Globus pallidus (tissue), 1 donor: ENCODE data around the gene ACOX2.

Experiments used
- DNase-seq: peaks from one replicate; pipeline ENCODE4 v3.0.0-alpha.2; 2015; ENCODE audit warnings: low spot score

Gene ACOX2

GRCh38 chr3:58566398-58567250 is 29.6 kb upstream of the ACOX2 start:
- no peak for DNase-seq

GRCh38 chr3:58565621-58566397 is 28.8 kb upstream of the ACOX2 start:
- no peak for DNase-seq

- DNase-seq = no peak
These were observed 27.6 kb upstream of the ACOX2 start for GRCh38 chr3:58564456-58565160.

- DNase-seq = no peak
These were observed 27.1 kb upstream of the ACOX2 start for GRCh38 chr3:58564054-58564453.

- DNase-seq = no peak
These were observed 26.5 kb upstream of the ACOX2 start for GRCh38 chr3:58563386-58564035.

- no peak for DNase-seq
These were observed 25.5 kb upstream of the ACOX2 start for GRCh38 chr3:58562498-58562897.

- no peak for DNase-seq
These were observed 23.9 kb upstream of the ACOX2 start for GRCh38 chr3:58560771-58561311.

GRCh38 chr3:58559586-58559985 is 22.6 kb upstream of the ACOX2 start:
- DNase-seq = no peak

- DNase-seq = no peak
These were observed 20.5 kb upstream of the ACOX2 start for GRCh38 chr3:58557491-58557890.

GRCh38 chr3:58556761-58557221 is 19.8 kb upstream of the ACOX2 start:
- DNase-seq = no peak

GRCh38 chr3:58556001-58556400 is 19.0 kb upstream of the ACOX2 start:
- no peak for DNase-seq

- no peak for DNase-seq
These were observed 18.2 kb upstream of the ACOX2 start for GRCh38 chr3:58555203-58555602.

GRCh38 chr3:58553003-58553402 is 16.0 kb upstream of the ACOX2 start:
- DNase-seq = no peak

GRCh38 chr3:58551636-58552180 is 14.7 kb upstream of the ACOX2 start:
- DNase-seq = no peak

GRCh38 chr3:58544541-58544940 is 7.6 kb upstream of the ACOX2 start:
- no peak for DNase-seq

- no peak for DNase-seq
These were observed 3.3 kb upstream of the ACOX2 start for GRCh38 chr3:58540176-58540858.

- DNase-seq = no peak
These were observed 2.6 kb upstream of the ACOX2 start for GRCh38 chr3:58539626-58540025.

GRCh38 chr3:58537412-58538301 is 667 bp upstream of the ACOX2 start:
- no peak for DNase-seq
